ENCODE data around the gene ATXN2.

ATXN2 gene

DNA sequence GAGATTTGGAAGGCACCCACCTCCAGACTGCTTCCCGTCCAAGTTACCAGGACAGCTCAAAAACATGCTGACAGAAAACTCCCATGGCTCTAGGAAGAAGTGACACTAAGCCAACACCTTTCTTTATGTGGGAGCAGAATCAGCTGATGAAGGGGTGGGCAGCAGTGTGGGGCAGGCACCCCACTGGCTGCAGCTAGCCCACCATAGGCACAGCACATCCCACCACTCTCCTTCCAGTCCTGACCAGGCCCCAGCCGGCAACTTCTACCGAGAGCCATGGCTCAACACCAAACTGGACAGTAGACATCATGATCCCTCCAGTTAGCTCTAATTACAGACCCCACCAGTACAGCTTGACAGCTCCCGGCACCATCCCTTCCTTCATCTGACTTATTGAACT is 148.4 kb downstream of the ATXN2 start:
- H3K27me3 ChIP-seq (ENCODE audit: insufficient read depth, low read depth, severe bottlenecking) = no peaks in the 10 kb centered on the region
- H3K9me3 ChIP-seq (ENCODE audit: severe bottlenecking) = no peaks in the 10 kb centered on the region
- TF ChIP-seq, protein P1, sequence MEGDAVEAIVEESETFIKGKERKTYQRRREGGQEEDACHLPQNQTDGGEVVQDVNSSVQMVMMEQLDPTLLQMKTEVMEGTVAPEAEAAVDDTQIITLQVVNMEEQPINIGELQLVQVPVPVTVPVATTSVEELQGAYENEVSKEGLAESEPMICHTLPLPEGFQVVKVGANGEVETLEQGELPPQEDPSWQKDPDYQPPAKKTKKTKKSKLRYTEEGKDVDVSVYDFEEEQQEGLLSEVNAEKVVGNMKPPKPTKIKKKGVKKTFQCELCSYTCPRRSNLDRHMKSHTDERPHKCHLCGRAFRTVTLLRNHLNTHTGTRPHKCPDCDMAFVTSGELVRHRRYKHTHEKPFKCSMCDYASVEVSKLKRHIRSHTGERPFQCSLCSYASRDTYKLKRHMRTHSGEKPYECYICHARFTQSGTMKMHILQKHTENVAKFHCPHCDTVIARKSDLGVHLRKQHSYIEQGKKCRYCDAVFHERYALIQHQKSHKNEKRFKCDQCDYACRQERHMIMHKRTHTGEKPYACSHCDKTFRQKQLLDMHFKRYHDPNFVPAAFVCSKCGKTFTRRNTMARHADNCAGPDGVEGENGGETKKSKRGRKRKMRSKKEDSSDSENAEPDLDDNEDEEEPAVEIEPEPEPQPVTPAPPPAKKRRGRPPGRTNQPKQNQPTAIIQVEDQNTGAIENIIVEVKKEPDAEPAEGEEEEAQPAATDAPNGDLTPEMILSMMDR (IDR thresholded peaks at IDR 0.05; ENCODE audit: low read depth, low read length) = no peak
- H3K27ac ChIP-seq = no peak overlapping the region
- no peak for DNase-seq
- H3K4me3 ChIP-seq (ENCODE audit: low read depth, low read length) = no peak overlapping the region
- H3K36me3 ChIP-seq = peaks cover 52% of the 10 kb centered on the region

DNA sequence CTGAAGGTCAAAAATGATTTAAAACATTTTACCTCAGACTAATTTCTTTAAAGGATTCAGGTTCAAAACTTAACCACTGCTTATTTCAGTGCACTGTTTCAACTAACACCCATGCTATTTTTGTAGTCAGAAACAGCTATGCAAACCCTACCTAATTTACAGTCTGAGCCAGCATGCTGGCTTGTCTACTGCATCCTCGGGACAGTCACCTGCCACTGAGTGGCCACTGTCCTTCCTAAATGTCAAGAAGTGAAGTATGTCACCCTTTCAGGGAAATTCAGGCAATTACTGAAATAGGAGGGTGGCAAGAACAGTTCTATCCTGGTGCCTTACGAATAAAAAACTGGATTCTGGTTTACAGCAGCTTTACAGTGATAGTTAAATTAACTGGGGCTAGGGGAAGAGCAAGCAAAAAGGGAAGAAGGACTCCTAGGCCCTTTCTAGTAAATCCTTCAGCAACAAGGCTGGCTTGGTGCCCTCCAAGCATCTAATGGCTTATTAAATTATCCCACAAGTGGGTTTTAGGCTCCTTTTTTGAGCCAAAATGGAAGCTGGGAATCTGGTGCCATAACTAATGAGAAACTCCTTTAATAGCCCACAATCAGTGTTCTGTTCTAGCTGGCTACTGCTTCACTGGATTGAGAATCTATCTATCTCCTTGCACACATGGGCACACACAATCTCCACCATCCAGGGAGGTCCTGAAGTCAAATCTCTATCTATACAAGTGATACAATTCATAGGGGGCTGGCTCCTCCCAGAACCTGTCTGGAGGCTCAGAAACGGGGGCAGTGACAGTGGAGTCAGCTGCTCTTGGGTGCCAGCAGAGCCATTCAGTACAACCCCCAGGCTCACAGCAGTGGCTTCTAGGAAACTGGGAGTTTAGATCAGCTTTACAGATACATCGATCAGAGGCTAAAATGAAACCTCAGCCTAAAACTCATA is 150.0 kb downstream of the ATXN2 start:
- peaks cover 50% of the 10 kb centered on the region for H3K36me3 ChIP-seq
- no peak overlapping the region for H3K27ac ChIP-seq

DNA sequence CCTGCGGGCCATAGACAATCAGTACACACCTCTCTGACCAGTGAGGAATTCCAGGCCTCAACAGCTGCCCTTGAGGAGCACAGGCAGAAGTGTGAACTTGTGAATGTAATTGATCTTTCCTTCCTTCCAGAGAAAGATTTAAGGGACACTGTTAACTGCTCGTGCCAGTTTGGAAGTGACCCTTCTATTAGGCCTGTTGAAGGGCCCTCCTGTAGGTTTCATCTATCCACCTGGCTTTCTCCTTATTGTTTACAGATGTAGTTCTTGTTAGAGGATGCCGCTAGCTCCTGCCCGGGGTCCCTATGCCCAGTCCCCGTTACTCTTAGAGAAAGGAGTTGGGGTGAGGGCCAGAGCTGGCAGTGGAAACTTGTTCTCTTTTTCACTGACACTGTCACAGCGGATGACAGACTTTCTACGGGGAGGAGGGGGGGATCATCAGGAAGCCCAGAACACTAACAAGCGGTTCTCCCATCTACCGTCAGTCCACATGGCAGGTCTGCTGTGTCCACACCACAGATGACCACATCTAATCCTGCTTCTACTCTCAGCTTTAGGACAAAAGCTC is 150.8 kb downstream of the ATXN2 start:
- Histone ChIP-seq H3K4me3 (ENCODE audit: low read depth, low read length) (no peak overlapping the region), H3K9me3 (ENCODE audit: severe bottlenecking) (no peaks in the 10 kb centered on the region), H3K27me3 (ENCODE audit: insufficient read depth, low read depth, severe bottlenecking) (no peaks in the 10 kb centered on the region), H3K36me3 (peaks cover 48% of the 10 kb centered on the region), H3K27ac (no peak overlapping the region)
- no peak for DNase-seq
- TF ChIP-seq, protein P1 (IDR thresholded peaks at IDR 0.05; ENCODE audit: low read depth, low read length) = no peak

More for the DNA sequence above, 150.0 kb downstream of the ATXN2 start:
- Histone ChIP-seq H3K4me3 (ENCODE audit: low read depth, low read length) (no peak overlapping the region), H3K9me3 (ENCODE audit: severe bottlenecking) (no peaks in the 10 kb centered on the region), H3K27me3 (ENCODE audit: insufficient read depth, low read depth, severe bottlenecking) (no peaks in the 10 kb centered on the region)
- TF ChIP-seq, protein P1 (IDR thresholded peaks at IDR 0.05; ENCODE audit: low read depth, low read length) = no peak
- DNase-seq = no peak

DNA sequence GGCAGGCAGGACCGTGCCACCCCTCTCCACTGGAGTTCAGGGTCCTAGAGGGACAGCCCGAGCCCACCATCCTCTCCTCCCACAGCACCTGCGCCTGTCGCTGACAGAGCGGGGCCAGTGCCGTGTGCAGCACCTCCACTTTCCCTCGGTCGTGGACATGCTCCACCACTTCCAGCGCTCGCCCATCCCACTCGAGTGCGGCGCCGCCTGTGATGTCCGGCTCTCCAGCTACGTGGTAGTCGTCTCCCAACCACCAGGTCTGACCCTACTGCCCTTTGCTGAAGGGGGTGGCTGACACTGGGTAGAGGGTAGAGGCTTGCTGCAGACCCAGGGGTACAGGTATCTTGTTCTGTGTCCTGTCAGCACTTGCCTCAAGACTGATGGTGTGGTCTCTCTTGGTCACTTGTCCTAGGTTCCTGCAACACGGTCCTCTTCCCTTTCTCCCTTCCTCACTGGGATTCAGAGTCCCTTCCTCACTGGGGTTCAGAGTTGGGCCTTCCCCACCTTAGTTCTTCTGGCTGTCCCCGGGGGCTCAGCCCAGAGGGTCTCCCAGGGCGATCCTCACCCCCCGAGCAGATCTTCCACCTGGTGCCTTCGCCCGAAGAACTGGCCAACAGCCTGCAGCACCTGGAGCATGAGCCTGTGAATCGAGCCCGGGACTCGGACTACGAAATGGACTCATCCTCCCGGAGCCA is 151.4 kb downstream of the ATXN2 start:
- Histone ChIP-seq H3K27me3 (ENCODE audit: insufficient read depth, low read depth, severe bottlenecking) (no peaks in the 10 kb centered on the region), H3K27ac (no peak overlapping the region), H3K9me3 (ENCODE audit: severe bottlenecking) (no peaks in the 10 kb centered on the region), H3K4me3 (ENCODE audit: low read depth, low read length) (no peak overlapping the region), H3K36me3 (peaks cover 48% of the 10 kb centered on the region)
- no peak for DNase-seq
- TF ChIP-seq, protein P1 (IDR thresholded peaks at IDR 0.05; ENCODE audit: low read depth, low read length) = no peak

DNA sequence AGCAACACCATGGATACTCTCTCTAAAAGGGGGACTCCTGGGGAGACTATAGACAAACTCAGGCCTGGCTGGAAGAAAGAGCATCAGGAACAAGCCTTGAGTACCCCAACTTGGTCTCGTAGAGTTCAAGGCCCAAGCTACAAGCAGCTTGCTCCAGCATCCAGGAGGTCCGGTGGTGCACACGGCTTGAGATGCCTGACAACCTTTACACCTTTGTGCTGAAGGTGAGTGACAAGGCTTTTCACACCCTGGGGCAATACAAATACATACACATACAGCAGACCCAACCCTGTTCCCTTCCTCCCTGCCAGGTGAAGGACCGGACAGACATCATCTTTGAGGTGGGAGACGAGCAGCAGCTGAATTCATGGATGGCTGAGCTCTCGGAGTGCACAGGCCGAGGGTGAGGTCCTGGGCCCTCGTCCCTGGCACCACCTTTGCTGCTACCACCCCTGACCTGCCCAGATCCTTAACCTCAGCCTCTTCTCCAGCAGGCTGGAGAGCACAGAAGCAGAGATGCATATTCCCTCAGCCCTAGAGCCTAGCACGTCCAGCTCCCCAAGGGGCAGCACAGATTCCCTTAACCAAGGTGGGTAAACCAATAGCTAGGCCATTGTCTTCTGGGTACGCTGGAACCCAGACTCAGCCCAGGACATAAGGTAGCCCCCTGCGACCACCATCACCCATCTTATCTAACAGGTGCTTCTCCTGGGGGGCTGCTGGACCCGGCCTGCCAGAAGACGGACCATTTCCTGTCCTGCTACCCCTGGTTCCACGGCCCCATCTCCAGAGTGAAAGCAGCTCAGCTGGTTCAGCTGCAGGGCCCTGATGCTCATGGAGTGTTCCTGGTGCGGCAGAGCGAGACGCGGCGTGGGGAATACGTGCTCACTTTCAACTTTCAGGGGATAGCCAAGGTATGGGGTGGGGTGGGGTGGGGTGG is 152.2 kb downstream of the ATXN2 start:
- Histone ChIP-seq H3K9me3 (ENCODE audit: severe bottlenecking) (no peaks in the 10 kb centered on the region), H3K36me3 (peaks cover 48% of the 10 kb centered on the region), H3K27ac (peak overlapping the region; percentile 66), H3K4me3 (ENCODE audit: low read depth, low read length) (no peak overlapping the region), H3K27me3 (ENCODE audit: insufficient read depth, low read depth, severe bottlenecking) (no peaks in the 10 kb centered on the region)
- TF ChIP-seq, protein P1 (IDR thresholded peaks at IDR 0.05; ENCODE audit: low read depth, low read length) = no peak
- no peak for DNase-seq
